Keratinocyte (primary cell): Measurements from ENCODE around the gene CCDC3. TPM values are rescaled to one million over a fixed set of nuclear protein-coding genes. Genes with fewer than 3 reads are reported as not detected.

Source experiments
- DNase-seq: peaks from one replicate; pipeline ENCODE4 v3.0.0-alpha.2; 2011; ENCODE audit warnings: low read depth, missing footprints, low spot score
- FAIRE-seq: peaks from 2 replicates; lab custom pipeline; 2011; peaks lifted over from hg19 to GRCh38; lab: Jason Lieb, UNC
- H2AFZ ChIP-seq: 2 replicates; pipeline ENCODE4 v1.6.0; 2012; ENCODE audit warnings: low read length, control low read depth, inconsistent platforms; ENCODE audit not compliant: control insufficient read depth
- H3K27ac ChIP-seq: 2 replicates; pipeline ENCODE4 v1.5.1; 2011; ENCODE audit warnings: low read length; ENCODE audit not compliant: control insufficient read depth, insufficient read depth
- H3K27me3 ChIP-seq: 3 replicates; pipeline ENCODE4 v1.6.0; 2011; ENCODE audit warnings: low read length; ENCODE audit not compliant: control insufficient read depth, insufficient read depth; ENCODE audit errors: extremely low read depth
- H3K36me3 ChIP-seq, 2 experiments: 2 replicates in 1 of 2; 3 replicates in 1 of 2; pipeline ENCODE4 v1.5.1; 2011; ENCODE audit warnings: low read length in 2 of 2, mild to moderate bottlenecking in 1 of 2; ENCODE audit not compliant: control insufficient read depth in 2 of 2, insufficient read depth in 2 of 2; ENCODE audit errors: extremely low read depth in 1 of 2
- H3K4me1 ChIP-seq: 3 replicates; pipeline ENCODE4 v1.5.1; 2011; ENCODE audit warnings: low read length; ENCODE audit not compliant: control insufficient read depth, insufficient read depth; ENCODE audit errors: extremely low read depth
- H3K4me2 ChIP-seq: 3 replicates; pipeline ENCODE4 v1.6.0; 2011; ENCODE audit warnings: low read depth, low read length; ENCODE audit not compliant: control insufficient read depth, insufficient read depth; ENCODE audit errors: extremely low read depth
- H3K4me3 ChIP-seq, 3 experiments: fragments of 200-600 bp in 1 of 3; sonication (generic) in 1 of 3; 2 replicates in 2 of 3; 3 replicates in 1 of 3; pipeline ENCODE4 v1.5.1; 2011 to 2016; ENCODE audit warnings: low read length in 3 of 3, mild to moderate bottlenecking in 3 of 3, control low read depth in 2 of 3, inconsistent platforms in 1 of 3, low read depth in 1 of 3, mixed read lengths in 1 of 3, mixed run types in 1 of 3, moderate library complexity in 1 of 3; ENCODE audit not compliant: control insufficient read depth in 2 of 3, insufficient read depth in 2 of 3; ENCODE audit errors: extremely low read depth in 1 of 3
- H3K79me2 ChIP-seq: 2 replicates; pipeline ENCODE4 v1.6.0; 2012; ENCODE audit warnings: low read length; ENCODE audit not compliant: control insufficient read depth, insufficient read depth
- H3K9ac ChIP-seq: 3 replicates; pipeline ENCODE4 v1.6.0; 2011; ENCODE audit warnings: low read length; ENCODE audit not compliant: control insufficient read depth, insufficient read depth; ENCODE audit errors: extremely low read depth
- H3K9me1 ChIP-seq: 3 replicates; pipeline ENCODE4 v1.6.0; 2011; ENCODE audit warnings: low read length; ENCODE audit not compliant: control insufficient read depth, insufficient read depth; ENCODE audit errors: extremely low read depth
- H3K9me3 ChIP-seq: 2 replicates; pipeline ENCODE4 v1.5.1; 2012; ENCODE audit warnings: low read depth, low read length; ENCODE audit not compliant: control insufficient read depth
- H4K20me1 ChIP-seq: 3 replicates; pipeline ENCODE4 v1.6.0; 2011; ENCODE audit warnings: low read length; ENCODE audit not compliant: control insufficient read depth, insufficient read depth; ENCODE audit errors: extremely low read depth
- CTCF ChIP-seq, 3 experiments: IDR thresholded peaks in 1 of 3; conservative IDR thresholded peaks in 1 of 3; optimal IDR thresholded peaks in 1 of 3; 2 replicates in 2 of 3; 3 replicates in 1 of 3; pipeline versions ENCODE3 to v1.5.1; 2011; ENCODE audit warnings: low read length in 3 of 3, mild to moderate bottlenecking in 3 of 3, moderate library complexity in 2 of 3, control low read depth in 1 of 3, inconsistent platforms in 1 of 3; ENCODE audit not compliant: insufficient read depth in 2 of 3; ENCODE audit errors: extremely low read depth in 1 of 3
- EZH2 ChIP-seq: IDR thresholded peaks from one replicate; pipeline ENCODE4 v1.6.1; 2012; ENCODE audit warnings: inconsistent platforms, mild to moderate bottlenecking, low read length, moderate library complexity
- dilution Hi-C: fragments of 300-500 bp; cut with MboI; formaldehyde crosslinking; loops from one replicate; pipeline ENCODE4 v1.7.0; 2020; ENCODE audit warnings: low sequenced_read_pairs; ENCODE audit not compliant: extremely low pct_ligation_motif_present
- polyA plus RNA-seq, 5 experiments: library from polyadenylated mRNA; depleted of rRNA in 3 of 5; stranded (reverse) in 3 of 5; stranded (forward) in 1 of 5; unstranded in 1 of 5; fragments of >200 nt; gene quantifications; 1 replicate in 1 of 5; 2 replicates in 3 of 5; 3 replicates in 1 of 5; pipeline versions ENCODE4 v1.2.1 to v1.2.3, GENCODE V29; 2011 to 2012; ENCODE audit warnings: missing spikeins in 2 of 5, low read depth in 1 of 5, low replicate concordance in 1 of 5

CCDC3 gene
- polyA plus RNA-seq, 1 donor (not counting 4 experiments of a cell fraction or from before 2014, with no cell fraction given) = 0.39 TPM

DNA sequence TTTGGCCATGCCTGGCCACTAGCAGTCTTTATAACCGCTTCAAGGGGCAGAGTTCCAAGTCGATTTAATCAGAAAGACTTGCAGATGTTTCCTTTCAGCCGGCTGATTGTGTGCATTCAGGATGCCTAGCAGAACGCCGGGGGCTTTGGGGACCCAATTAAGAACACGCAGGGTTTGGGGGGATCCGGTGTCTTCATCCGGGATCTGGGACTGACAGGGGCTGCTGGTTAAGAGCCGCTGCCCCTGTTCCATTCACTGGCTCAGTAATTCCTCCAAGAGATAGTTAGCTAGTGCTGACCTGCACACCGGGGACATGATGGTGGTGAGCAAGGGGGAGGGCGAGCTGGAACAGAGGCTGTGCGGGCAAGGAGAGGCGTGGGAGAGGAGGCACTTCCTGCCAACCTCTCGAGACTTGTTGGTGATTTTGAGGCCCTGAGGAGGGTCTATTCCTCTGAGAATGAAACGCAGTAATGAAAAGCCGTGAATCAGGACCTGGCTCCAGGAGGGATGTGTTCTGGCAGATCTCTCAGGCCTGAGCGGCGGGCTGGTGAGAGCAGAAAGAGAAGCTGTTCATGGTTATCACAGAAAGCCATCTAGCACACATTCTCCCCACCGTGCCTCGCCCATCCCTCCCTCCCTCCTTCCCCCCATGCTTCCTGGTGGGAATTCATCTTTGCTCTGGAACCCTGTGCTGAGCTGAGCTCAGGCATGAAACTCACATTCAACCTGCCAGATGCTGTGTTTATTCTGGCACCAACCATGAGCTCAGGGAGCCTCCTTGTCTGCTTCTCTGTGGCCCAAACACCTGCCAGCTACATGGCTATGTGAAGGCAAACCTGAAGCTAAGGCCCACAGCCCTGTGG, 152.0 kb downstream of the CCDC3 start:
- Histone ChIP-seq H3K9me3 (no peaks in the 10 kb centered on the region), H3K27ac (peak overlapping the region; percentile 19), H3K9me1 (no peaks in the 10 kb centered on the region), H4K20me1 (no peaks in the 10 kb centered on the region), H3K79me2 (no peaks in the 10 kb centered on the region), H2AFZ (peak overlapping the region; percentile 85), H3K36me3 (no peaks in the 10 kb centered on the region), H3K9ac (no peak overlapping the region), H3K4me1 (peaks cover 28% of the 10 kb centered on the region), H3K4me2 (peak overlapping the region; percentile 70), H3K27me3 (no peaks in the 10 kb centered on the region), H3K4me3 (no peak overlapping the region)
- FAIRE-seq (peak; percentile 91), DNase-seq (no peak)
- TF ChIP-seq EZH2 (no peak), CTCF (optimal IDR thresholded peaks at IDR 0.05 in 1 of 3, IDR thresholded peaks at IDR 0.05 in 1 of 3, conservative IDR thresholded peaks at IDR 0.05 in 1 of 3; ENCODE audit: extremely low read depth in 1 of 3, insufficient read depth in 2 of 3, low read length in 3 of 3) (no peak)
- dilution Hi-C loops = no loop called here

DNA sequence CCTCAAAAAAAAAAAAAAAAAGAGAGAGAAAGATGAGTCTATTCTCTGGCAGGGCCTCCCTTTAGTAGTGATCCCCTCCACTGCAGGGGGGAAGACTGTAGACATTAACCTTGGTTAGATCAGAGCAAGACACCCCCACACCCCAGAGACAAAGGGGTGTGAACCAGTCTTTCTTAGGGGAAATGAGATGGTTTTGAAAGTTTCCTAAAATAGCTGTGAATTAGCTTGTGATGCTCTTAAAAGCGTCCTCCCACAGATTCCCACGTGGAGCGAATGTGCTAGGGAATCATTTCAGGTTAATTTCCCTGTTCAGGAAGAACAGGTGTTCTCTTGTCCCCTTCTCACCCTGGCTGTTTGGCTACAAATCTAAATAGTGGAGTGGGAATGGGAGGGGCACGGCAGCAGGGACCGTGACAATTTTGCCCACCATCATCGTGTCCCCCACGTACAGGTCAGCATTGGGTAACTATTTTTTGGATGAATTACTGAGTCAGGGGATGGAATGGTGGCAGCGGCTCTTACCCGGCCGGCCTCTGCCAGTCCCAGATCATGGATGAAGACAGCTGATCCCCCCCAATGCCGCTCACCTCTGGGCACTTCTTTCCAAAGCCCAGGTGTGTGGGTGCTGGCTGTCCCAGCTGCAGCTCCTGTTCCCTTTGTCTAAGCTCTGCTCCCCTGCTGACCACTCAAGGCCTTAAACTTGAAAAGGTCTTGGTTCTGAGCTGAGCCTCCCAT, 152.9 kb downstream of the CCDC3 start:
- Histone ChIP-seq H3K9me3 (no peaks in the 10 kb centered on the region), H3K27me3 (no peaks in the 10 kb centered on the region), H3K9ac (no peak overlapping the region), H3K4me1 (peaks cover 31% of the 10 kb centered on the region), H3K9me1 (no peaks in the 10 kb centered on the region), H2AFZ (peak overlapping the region; percentile 85), H3K36me3 (no peaks in the 10 kb centered on the region), H3K79me2 (no peaks in the 10 kb centered on the region), H3K27ac (no peak overlapping the region), H3K4me3 (no peak overlapping the region), H3K4me2 (no peak overlapping the region), H4K20me1 (no peaks in the 10 kb centered on the region)
- no peak for DNase-seq
- TF ChIP-seq EZH2 (no peak), CTCF (optimal IDR thresholded peaks at IDR 0.05 in 1 of 3, IDR thresholded peaks at IDR 0.05 in 1 of 3, conservative IDR thresholded peaks at IDR 0.05 in 1 of 3; ENCODE audit: extremely low read depth in 1 of 3, insufficient read depth in 2 of 3, low read length in 3 of 3) (no peak)
- dilution Hi-C loops = no loop called here
- FAIRE-seq = peak; percentile 26
